ENCODE measurements around the gene ADCYAP1R1.

GRCh38 chr7:31120800-31121513 lies 68.8 kb downstream of the ADCYAP1R1 start:
- no peak for TF ChIP-seq CTCF (IDR thresholded peaks at IDR 0.05)
- no peak for TF ChIP-seq POLR2A (IDR thresholded peaks at IDR 0.05)
- TF ChIP-seq POLR2AphosphoS5 (IDR thresholded peaks at IDR 0.05), result no peak
